GM18873 (cell line): ENCODE data around the gene CRYBB2.
"Not testable (repeated sequence)": the region's sequence is repeated elsewhere in the genome, so short reads cannot be mapped to it uniquely, and the experiment has no call there.

Source experiments
- ATAC-seq: cut with Tn5 transposase; IDR thresholded peaks from one replicate; pipeline ENCODE4 v1.9.1; 2021; ENCODE audit warnings: mild to moderate bottlenecking, moderate library complexity, moderate number of reproducible peaks; ENCODE audit not compliant: unreplicated experiment, low FRiP score

CRYBB2 gene

GRCh38 chr22:25197340-25197739, 22.1 kb upstream of the CRYBB2 start:
- ATAC-seq = no peak

GRCh38 chr22:25199731-25200520, 19.5 kb upstream of the CRYBB2 start, which contains the start of gene CRYBB3:
TSS of gene CRYBB3 (plus strand) at chr22:25199858. CDS start at chr22:25201397, 1,539 bp downstream.
- no peak for ATAC-seq

- ATAC-seq = no peak
Measured at GRCh38 chr22:25200967-25201366, 18.5 kb upstream of the CRYBB2 start.

GRCh38 chr22:25201557-25202273, 17.7 kb upstream of the CRYBB2 start:
- ATAC-seq = no peak

GRCh38 chr22:25202290-25202921, 17.0 kb upstream of the CRYBB2 start:
- no peak for ATAC-seq

- no peak for ATAC-seq
Measured at GRCh38 chr22:25203082-25203481, 16.4 kb upstream of the CRYBB2 start.

GRCh38 chr22:25204547-25204946, 14.9 kb upstream of the CRYBB2 start:
- not testable (repeated sequence) for ATAC-seq

- ATAC-seq = no peak
Measured at GRCh38 chr22:25205847-25206246, 13.6 kb upstream of the CRYBB2 start.

GRCh38 chr22:25206998-25207397, 12.4 kb upstream of the CRYBB2 start:
- no peak for ATAC-seq

- no peak for ATAC-seq
Measured at GRCh38 chr22:25207553-25208157, 11.8 kb upstream of the CRYBB2 start.

- no peak for ATAC-seq
Measured at GRCh38 chr22:25208328-25208727, 11.1 kb upstream of the CRYBB2 start.

- ATAC-seq = no peak
Measured at GRCh38 chr22:25208743-25209505, 10.5 kb upstream of the CRYBB2 start.

- ATAC-seq = no peak
Measured at GRCh38 chr22:25210793-25211192, 8.6 kb upstream of the CRYBB2 start.

- ATAC-seq = no peak
Measured at GRCh38 chr22:25212337-25212736, 7.1 kb upstream of the CRYBB2 start.

GRCh38 chr22:25213221-25213620, 6.2 kb upstream of the CRYBB2 start:
- no peak for ATAC-seq

GRCh38 chr22:25216230-25216629, 3.2 kb upstream of the CRYBB2 start:
- ATAC-seq = no peak

- ATAC-seq = no peak
Measured at GRCh38 chr22:25219948-25220442, 556 bp downstream of the CRYBB2 start.

- ATAC-seq = no peak
Measured at GRCh38 chr22:25221790-25222189, 2.4 kb downstream of the CRYBB2 start.

GRCh38 chr22:25223269-25223850, 3.9 kb downstream of the CRYBB2 start:
- no peak for ATAC-seq

- ATAC-seq = no peak
Measured at GRCh38 chr22:25228822-25229221, 9.4 kb downstream of the CRYBB2 start.
